Epidermal melanocyte (primary cell): ENCODE measurements around the gene SRRM3.
A peak's percentile ranks its signal among the peaks of the same experiment; 100 is the strongest.
"Not testable (repeated sequence)": the region's sequence is repeated elsewhere in the genome, so short reads cannot be mapped to it uniquely, and the experiment has no call there.

Experiments used
- DNase-seq: peaks from one replicate; pipeline ENCODE4 v3.0.0; 2011; ENCODE audit warnings: low spot score; ENCODE audit not compliant: insufficient read length

Gene SRRM3, protein sequence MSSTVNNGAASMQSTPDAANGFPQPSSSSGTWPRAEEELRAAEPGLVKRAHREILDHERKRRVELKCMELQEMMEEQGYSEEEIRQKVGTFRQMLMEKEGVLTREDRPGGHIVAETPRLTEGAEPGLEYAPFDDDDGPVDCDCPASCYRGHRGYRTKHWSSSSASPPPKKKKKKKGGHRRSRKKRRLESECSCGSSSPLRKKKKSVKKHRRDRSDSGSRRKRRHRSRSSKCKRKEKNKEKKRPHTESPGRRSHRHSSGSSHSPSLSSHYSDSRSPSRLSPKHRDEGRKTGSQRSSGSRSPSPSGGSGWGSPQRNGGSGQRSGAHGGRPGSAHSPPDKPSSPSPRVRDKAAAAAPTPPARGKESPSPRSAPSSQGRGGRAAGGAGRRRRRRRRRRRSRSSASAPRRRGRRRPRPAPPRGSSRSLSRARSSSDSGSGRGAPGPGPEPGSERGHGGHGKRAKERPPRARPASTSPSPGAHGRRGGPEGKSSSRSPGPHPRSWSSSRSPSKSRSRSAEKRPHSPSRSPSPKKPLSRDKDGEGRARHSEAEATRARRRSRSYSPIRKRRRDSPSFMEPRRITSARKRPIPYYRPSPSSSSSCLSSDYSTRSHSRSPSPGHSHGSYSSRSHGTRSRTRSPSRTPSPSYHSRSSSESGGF

DNA sequence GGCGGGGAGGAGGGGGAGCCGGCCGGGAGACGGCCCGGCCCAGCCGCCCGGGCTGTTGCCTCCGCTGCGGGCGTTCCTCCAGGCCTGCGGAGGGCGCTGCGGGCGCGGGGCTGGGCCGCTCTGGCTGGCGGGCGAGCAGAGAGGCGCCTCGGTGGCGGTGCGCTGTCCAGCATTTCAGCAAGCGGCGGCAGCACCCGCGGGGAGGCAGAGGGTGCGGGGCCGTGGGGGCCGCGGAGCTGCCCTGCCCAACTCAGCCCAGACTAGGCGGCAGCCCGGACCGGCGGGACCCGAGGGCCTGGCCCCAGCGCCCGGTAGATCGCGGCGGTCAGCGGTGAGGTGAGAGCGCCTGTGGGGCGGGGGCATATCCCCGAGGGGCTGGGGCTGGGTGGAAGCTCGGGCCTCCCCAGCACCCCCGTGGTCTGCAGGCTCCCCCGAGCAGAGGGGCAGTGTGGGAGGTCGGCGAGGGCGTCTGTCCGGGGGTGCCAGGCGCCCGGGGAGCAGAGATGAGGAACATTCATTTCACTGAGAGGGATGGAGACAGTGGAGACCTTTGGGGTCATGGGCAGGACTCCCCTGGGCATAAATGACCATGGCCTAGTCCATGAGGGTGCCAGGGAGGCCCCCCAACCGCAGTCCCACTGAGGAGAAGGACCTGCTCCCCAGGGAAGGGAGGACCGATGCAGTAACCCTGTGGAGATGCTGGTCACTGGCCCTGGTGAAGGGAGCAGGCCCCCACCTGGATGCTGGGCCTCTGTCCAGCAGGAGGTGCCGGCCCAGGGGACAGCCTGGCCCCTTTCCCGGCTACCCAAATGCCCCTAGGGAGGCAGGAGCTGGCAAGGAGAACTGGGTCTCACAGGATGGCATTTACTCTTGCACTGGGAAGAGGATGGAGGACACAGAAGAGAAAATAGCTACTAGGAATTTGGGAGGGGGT is at the start of gene SRRM3:
TSS of gene SRRM3 (plus strand) at position 165 of the 934 bp plus-strand sequence. CDS start 33,171 bp downstream, outside the sequence.
- no peak for DNase-seq

DNA sequence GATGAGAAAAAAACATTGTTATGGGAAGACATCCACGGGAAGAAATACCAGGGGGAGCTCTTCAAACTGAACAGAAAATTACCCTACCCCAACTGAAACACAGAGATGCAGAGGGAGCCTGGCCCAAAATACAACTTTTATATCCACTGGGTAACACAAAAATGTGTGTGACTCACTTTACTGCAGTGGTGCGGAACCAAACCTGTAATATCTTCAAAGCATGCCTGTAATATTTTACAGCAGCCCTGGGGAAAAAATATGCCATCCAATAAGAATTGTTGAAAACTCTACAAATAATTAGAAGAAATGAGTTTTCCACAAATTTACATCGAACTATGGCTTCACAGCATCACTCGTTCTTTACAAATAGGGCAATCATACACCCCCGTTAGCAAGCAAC is 49.8 kb upstream of the SRRM3 start:
- no peak for DNase-seq

DNA sequence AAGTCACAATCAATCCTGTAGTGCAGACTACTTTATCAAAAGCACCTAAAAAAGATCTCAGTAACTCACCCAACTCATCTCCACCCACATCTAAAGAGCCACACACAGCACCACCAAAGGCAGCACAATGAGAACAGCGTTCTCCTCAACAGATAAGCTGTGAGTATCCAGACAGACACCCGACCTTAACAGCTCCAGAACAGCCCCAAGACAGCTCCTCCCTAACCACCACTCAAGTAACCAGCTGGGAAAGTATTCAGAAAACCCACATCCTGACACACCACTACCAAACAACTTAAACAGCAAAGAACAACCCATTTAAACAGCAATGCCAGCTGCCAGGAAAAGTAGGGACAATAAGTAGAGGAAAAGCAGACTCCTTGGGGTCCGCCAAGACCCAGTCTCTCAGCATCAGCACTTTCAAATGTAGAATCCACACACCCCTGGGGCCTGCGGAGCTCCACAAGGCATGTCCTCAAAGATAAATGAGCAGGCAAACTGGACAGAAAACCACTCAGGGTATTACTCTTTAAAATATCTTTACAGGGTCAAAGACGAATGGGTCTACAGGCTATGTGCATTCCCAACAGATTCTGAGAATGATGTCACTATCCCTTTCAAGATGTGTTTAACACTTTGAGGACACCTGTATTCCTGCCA is 48.0 kb upstream of the SRRM3 start:
- DNase-seq, result not testable (repeated sequence)

DNA sequence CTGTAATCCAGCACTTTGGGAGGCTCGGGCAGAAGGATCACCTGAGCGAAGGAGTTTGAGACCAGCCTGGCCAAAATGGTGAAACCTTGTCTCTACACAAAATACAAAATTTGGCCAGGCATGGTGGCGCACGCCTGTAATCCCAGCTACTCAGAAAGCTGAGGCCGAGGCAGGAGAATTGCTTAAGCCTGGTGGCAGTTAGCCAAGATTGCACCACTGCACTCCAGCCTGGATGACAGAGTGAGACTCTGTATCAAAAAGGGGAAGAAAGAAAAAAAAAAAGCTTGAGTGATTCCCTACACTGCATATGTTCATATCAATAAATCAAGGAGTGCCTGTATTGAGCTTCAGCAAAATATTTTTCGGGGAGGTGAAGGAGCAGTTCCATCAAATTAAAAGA is 45.8 kb upstream of the SRRM3 start:
- no peak for DNase-seq

DNA sequence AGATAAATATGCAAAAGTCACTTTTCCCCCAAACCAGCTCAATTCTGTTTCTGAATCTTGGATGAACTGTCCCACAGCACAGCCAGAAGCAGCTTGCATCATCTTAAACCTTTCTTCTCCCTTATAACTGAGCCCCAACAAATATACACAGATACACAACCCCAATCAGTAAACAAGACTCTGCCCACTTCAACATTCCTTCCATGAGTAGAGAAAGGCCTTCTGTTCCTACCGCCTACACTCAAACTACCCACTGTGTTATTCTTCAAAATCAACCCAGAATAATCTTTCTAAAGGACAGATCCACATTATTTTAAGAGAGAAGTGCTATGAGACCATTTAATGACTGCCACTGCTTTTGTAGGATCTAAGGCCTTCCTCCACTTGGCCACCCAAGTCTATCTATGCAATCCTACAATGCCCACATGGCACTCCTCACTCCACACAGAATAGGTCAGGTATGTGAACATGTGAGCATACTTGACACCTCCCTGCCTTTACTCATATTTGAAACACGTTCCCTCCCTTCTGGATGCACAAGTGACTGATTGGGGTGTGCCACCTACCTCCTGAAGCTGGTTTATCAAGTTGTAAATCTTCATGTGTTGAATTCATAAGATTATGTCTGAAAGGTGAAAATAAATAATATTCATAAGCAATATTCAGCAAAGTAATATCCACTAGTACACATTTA is 44.6 kb upstream of the SRRM3 start:
- not testable (repeated sequence) for DNase-seq

DNA sequence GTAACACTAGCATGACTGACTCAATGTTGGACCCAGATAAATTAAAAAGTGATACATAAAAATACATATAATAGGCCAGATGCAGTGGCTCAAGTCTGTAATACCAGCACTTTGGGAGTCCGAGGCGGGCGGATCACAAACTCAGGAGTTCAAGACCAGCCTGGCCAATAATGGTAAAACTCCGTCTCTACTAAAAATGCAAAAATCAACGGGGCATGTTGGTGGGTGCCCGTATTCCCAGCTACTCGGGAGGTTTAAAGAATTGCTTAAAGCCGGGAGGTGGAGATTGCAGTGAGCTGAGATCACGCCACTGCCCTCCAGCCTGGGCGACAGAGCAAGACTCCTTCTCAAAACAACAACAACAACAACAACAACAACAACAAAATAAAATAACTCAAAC is 43.3 kb upstream of the SRRM3 start:
- DNase-seq, result not testable (repeated sequence)

DNA sequence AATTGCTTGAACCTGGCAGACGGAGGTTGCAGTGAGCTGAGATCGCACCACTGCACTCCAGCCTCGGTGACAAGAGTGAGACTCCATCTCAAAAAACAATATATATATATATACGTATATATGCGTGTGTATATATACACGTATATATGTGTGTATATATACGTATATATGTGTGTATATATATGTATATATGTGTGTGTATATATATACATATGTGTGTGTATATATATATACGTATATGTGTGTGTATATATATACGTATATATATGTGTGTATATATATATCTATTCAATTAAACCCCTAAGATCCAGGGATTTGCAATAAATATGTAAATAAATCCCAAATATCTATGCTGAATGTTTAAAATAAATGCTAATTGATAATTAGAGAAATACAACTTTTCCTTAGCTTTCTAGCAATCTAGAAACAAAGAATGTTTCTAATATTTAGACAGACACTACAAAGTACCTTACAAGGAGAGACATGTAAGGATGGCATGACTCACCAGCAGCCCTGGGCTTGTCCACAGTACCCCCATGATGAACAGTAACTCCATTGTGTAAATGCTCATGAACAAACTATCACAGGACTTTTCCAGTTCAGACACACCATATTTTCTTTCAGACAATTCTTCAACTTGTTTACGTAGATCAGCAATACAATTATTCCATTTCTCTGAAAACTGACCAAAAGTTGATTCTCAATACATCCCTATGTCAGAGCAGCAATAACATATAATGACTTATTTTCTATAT is 39.1 kb upstream of the SRRM3 start:
- not testable (repeated sequence) for DNase-seq

DNA sequence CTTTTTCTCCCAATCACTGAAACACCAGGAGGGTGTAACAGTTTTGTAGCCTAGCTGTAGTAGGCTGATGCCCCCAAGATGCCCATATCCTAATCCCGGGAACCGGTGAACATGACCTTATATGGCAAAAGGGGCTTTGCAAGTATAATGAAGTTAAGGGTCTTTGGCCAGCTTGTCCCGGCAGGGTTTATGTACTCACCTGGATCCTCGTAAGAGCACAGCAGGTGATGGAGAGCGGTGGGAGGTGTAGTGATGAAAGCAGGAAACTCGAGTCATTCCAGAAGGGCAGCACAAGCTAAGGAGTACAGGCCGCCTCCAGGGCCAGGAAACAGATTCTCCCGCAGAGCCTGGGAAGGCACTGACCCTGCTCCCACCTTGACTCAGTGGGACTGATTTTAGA is 37.9 kb upstream of the SRRM3 start:
- DNase-seq, result not testable (repeated sequence)

DNA sequence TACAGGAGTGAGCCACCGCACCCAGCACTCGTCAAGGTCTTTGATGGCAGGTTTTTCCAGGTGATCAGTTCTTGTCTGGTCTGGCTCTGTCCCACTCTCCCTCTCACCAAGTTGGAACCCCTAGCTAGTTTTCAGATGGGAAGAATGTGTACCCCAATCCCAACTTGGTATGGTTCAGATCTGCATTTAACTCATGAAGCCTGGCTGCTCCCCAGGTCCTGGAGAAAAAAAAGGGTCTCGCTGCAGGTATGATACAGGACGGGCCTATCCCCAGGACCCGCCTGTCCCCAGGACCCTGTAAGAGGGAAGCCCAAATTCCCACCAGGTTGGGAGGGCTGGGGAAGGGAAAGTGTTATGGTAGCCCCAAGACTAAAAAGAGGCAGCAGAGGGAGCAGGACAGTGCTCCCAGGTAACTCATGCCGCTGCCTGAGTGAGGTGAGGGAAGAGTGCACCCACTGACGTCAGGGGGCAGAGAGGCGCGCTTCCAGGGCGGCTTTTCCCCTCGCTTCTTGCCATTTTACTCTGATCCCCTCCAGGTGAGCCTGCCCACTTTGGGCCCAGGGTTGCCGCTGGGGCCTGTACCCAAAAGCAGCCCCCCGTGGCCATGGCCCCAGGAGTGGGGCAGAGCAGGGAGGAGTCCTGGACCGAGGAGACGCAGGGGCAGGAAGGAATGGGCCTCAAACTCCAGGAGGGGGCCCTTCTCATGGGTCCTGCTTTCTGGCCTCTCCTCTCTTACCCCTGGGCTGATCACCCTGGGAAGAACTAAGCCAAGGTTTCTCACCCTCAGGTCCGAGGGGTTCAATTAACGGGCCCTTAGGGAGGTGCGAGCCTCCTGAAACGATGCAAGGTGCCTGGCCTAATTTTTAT is 36.4 kb upstream of the SRRM3 start:
- no peak for DNase-seq

DNA sequence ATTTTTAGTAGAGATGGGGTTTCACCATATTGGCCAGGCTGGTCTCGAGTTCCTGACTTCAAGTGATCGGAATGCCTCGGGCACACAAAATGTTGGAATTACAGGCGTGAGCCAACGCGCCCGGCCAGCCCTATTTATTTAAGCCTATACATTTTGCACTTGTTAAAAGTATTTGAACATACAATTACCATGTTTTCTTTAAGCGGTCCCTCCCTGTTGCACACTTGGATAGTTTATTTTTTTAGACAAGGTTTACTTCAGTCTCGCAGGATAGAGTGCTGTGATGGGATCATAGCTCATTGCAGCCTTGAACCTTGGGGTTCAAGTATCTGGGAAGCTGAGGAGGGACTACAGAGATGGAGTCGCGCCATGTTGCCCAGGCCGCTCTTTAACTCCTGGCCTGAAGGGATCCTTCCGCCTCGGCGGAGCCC is 35.7 kb upstream of the SRRM3 start:
- no peak for DNase-seq

DNA sequence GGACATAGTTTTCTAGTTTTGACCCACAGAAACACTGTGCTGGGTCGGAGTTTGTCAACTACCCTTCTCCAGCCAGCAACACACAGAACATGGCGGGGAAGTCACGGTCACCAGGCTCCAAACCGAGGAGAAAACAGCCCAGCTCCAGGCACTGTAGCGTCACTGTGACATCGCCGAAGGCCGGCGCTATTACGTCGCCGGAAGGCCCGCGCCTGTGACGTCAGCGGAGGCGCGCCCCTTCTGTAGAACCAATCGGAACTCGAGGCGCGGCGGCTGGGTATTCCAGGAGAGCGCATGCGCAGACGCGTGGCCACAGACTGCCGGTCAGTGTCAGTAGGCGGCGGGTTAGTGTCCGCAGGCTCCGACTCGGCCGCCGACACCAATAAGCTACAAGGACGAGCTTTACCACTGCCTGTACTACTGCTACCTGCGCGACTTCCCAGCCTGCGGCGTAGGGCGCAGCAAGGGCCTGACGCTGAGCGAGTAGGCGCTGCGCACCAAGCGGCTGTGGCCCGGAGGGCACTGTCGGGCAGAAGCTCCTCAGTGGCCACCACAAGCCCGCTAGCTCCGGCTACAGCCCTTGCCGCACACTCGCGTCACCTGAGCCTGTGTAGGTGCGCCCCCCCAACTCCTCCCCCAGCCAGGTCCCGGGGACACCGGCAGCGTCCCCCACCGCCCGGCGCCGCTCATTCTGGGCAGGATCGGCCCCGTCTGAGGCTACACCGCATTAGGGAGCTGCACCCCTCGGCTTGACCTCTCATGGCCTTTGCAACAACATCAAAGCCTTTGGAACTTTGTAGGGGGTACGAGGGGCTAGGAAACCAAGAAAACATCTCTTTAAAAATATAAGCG is 35.1 kb upstream of the SRRM3 start:
- DNase-seq, result peak; percentile 88

DNA sequence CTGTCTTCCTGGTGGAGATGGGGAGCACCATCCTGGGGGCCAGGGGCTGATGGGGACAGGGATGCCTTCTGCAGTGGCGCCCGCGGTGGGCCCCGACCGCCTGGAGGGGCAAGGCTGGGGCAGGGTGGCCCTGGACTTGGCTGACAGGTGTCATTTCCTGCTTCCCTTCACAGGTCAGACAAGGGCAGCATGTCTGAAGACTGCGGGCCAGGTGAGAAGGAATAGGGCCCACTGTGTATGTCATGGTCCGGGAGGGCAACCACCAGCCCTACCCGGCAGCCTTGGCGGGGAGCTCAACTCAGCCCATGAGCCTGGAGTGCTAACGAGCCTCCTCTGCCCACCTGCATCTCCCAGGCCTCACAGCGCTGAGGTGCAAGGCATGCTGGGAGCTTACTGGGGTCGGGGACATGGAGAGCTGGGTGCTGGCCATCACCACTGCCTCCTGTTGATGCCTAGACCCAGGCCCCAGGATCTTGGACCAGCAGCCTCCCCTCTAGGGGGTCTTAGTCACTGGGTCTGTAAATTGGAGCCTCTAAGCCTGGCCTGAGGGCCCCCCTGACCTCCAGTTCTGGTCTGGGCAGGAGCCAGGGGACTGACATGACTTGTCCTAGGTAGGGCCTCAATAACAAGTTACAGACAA is 28.0 kb upstream of the SRRM3 start:
- DNase-seq, result no peak

DNA sequence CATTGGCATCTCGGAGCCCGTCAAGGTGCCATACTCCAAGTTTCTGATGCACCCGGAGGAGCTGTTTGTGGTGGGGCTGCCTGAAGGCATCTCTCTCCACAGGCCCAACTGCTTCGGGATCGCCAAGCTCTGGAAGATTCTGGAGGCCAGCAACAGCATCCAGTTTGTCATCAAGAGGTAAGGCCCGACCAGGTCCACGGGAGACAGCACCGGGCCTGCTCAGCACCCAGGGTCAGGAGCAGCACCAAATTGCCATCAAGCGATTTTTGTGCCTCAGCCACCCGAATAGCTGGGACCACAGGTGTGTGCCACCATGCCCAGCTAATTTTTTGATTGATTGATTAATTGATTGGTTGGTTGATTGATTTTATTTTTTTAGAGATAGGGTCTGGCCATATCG is 24.7 kb upstream of the SRRM3 start:
- not testable (repeated sequence) for DNase-seq

DNA sequence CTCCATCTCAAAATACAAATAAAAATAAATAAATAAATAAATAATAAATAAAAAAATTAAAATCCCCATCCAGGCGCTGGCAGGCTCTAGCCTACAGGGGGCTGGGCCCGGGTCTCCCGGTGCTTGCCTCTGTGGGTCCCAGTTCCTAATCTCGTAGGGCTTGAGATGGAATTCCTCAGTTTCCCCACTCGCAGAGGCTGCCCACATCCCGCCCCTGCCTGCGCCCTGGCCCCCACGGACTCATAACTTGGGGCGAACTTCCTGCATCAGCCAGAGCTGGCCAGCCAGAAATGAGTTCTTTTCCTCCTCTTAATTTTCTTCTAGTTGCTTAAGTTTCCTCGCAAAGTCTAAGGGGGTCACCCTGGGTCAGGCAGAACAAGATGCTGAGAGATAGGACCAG is 22.0 kb upstream of the SRRM3 start:
- DNase-seq, result no peak

DNA sequence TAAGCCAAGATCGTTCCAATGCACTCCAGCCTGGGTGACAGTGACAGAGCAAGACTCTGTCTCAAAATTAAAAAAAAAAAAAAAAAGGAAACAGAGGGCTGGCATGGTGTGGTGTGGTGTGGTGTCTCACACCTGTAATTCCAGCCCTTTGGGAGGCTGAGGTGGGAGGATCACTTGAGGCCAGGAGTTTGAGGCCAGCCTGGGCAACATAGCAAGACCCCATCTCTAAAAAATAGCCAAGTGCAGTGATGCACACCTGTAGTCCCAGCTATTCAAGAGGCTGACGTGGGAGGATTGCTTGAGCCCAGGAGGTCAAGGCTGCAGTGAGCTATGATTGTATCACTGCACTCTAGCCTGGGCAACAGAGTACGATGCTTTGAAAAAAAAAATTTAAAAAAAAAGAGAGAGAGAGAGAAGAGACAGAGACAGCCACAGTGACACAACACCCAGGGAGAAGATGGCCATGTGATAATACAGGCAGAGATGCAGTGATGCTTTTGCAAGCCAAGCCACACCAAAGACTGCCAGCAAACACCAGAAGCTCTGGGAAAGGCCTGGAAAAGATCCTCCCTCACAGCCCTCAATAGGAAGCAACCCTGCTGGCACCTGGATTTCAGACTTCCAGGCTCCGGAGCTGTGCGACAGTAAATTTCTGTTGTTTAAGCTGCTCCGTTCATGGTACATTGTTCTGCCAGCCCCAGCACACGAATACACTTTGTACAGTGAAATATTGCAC is 19.3 kb upstream of the SRRM3 start:
- no peak for DNase-seq

DNA sequence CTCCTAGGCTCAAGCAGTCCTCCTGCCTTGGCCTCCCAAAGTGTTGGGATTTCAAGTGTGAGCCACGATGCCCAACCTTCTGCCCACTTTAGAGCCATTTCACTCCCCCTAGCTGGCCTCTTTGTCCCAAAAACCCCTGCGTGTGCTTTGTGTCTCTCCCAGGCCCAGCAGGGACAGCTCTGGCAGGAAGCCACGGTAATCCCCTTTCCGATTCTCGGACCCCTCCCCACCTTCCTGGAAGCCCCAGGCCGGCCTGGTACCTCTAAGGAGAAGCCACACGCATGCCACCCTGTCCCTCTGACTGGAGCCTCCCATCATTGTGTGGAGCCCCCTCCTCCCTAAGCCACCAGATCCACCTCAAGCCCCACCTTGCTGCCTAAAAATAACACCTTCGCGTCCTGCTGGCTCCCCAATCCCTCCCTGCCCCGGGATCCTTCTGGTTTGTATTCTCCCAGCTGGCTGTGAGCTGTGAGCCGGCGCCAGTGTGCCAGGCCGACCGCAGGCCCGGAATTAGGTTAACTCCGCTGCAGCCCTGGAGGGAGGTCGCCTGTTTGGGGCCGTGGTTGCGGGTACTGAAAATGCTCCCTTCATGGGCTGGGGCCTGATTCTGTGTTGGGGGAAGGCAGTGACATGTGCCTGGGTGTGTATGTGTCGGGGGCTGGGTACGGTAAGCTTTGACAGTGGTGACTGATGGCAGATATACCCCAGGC is 16.4 kb upstream of the SRRM3 start:
- DNase-seq, result no peak
